ENCODE measurements around the gene LRRN3.

Gene LRRN3

GRCh38 chr7:111108000-111108399, 17.1 kb downstream of the LRRN3 start:
- DNase-seq, result peak; percentile 63

GRCh38 chr7:111108496-111108895, 17.6 kb downstream of the LRRN3 start:
- no peak for DNase-seq

- DNase-seq, result no peak
Observed at GRCh38 chr7:111112439-111112838, 21.5 kb downstream of the LRRN3 start.

- no peak for DNase-seq
Observed at GRCh38 chr7:111113263-111114017, 22.5 kb downstream of the LRRN3 start.

GRCh38 chr7:111115966-111116365, 25.0 kb downstream of the LRRN3 start:
- no peak for DNase-seq

- DNase-seq, result no peak
Observed at GRCh38 chr7:111126987-111127386, 36.1 kb downstream of the LRRN3 start.

- no peak for DNase-seq
Observed at GRCh38 chr7:111129435-111129834, 38.5 kb downstream of the LRRN3 start.

GRCh38 chr7:111132833-111133232, 41.9 kb downstream of the LRRN3 start:
- no peak for DNase-seq

GRCh38 chr7:111137296-111138192, 46.6 kb downstream of the LRRN3 start:
- no peak for DNase-seq

GRCh38 chr7:111138193-111138569, 47.3 kb downstream of the LRRN3 start:
- DNase-seq, result no peak

GRCh38 chr7:111138586-111138985, 47.7 kb downstream of the LRRN3 start:
- DNase-seq, result no peak

- DNase-seq, result no peak
Observed at GRCh38 chr7:111140091-111140865, 49.4 kb downstream of the LRRN3 start.

- no peak for DNase-seq
Observed at GRCh38 chr7:111145472-111145871, 54.5 kb downstream of the LRRN3 start.

GRCh38 chr7:111146136-111146535, 55.2 kb downstream of the LRRN3 start:
- DNase-seq, result no peak

- DNase-seq, result no peak
Observed at GRCh38 chr7:111147708-111148533, 57.0 kb downstream of the LRRN3 start.

GRCh38 chr7:111150709-111151108, 59.8 kb downstream of the LRRN3 start:
- no peak for DNase-seq

GRCh38 chr7:111159426-111159825, 68.5 kb downstream of the LRRN3 start:
- DNase-seq, result no peak

- no peak for DNase-seq
Observed at GRCh38 chr7:111160297-111160696, 69.4 kb downstream of the LRRN3 start.

- no peak for DNase-seq
Observed at GRCh38 chr7:111162692-111163091, 71.8 kb downstream of the LRRN3 start.

- DNase-seq, result no peak
Observed at GRCh38 chr7:111164442-111164841, 73.5 kb downstream of the LRRN3 start.

GRCh38 chr7:111168182-111168581, 77.3 kb downstream of the LRRN3 start:
- peak; percentile 95 for DNase-seq

GRCh38 chr7:111172564-111173257, 81.8 kb downstream of the LRRN3 start:
- no peak for DNase-seq
